ENCODE measurements around the gene EEF1AKMT4.

DNA sequence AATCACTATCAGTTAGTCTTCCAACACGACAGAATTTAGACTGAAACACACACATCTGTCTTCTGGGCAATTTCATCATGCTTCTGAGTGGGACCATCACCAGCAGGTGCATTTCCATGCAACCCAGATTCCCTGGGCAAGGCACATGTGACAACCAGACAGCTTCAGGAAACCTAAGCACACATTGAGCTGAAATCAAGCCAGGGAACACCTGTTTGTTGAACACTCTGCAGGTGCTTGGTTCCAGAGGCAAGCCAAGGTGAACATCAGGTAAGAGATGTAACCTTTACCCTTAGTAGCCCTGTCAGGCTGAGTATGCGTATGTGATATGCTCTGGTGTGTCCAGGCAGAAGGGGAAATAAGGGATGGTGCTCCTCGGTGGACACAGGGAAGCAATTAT lies 46.3 kb downstream of the EEF1AKMT4 start:
- TF ChIP-seq, protein P1, sequence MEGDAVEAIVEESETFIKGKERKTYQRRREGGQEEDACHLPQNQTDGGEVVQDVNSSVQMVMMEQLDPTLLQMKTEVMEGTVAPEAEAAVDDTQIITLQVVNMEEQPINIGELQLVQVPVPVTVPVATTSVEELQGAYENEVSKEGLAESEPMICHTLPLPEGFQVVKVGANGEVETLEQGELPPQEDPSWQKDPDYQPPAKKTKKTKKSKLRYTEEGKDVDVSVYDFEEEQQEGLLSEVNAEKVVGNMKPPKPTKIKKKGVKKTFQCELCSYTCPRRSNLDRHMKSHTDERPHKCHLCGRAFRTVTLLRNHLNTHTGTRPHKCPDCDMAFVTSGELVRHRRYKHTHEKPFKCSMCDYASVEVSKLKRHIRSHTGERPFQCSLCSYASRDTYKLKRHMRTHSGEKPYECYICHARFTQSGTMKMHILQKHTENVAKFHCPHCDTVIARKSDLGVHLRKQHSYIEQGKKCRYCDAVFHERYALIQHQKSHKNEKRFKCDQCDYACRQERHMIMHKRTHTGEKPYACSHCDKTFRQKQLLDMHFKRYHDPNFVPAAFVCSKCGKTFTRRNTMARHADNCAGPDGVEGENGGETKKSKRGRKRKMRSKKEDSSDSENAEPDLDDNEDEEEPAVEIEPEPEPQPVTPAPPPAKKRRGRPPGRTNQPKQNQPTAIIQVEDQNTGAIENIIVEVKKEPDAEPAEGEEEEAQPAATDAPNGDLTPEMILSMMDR (IDR thresholded peaks at IDR 0.05; ENCODE audit: insufficient read depth, low read depth, low read length), result no peak
- TF ChIP-seq EZH2 (IDR thresholded peaks at IDR 0.05; ENCODE audit: insufficient read depth, low read length), result no peak

Measured in astrocyte (in vitro differentiated cells and primary cell).